HG03521 (cell line): ENCODE measurements around the gene MGMT.

Source experiments
- ATAC-seq: cut with Tn5 transposase; IDR thresholded peaks from one replicate; pipeline ENCODE4 v1.9.1; 2021; ENCODE audit warnings: mild to moderate bottlenecking, moderate library complexity; ENCODE audit not compliant: unreplicated experiment

MGMT gene

DNA sequence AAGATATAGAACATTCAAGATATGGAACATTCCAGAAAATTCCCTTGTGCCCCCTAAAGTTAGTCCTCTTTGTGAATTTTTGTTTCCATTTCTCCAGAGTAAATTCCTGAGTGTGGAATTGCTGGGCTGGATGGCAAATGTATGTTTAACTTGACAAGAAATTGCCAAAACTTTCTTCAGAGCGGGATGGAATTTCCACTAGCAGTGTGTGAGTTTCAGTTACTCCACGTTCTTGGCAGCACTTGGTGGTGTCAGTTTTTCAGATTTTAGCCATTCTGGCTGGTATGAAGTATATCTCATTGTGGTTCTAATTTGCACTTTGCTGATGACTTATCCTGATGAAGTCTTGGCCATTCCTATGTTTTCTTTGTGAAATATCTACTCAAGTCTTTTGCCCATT lies 71.2 kb downstream of the MGMT start:
- ATAC-seq: no peak

DNA sequence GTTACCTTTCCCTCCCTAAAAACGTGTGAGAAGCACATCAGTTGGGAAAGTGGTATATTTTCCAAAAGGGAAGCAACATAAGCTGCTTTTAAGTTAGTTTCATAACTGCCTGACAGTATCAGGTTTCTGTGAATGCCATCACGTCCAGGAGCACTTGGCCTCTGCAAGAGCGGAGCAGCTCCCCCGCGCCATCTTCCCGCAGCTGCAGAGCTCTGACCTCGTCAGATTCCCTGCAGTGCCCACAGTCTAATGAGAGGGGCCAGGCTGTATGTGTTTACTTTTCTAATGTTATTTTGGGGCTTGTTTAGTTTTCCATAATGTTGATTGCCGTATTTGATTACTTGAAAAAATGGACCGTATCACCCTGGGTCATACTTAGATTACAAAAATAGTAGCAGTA lies 74.2 kb downstream of the MGMT start:
- no peak for ATAC-seq

- ATAC-seq: no peak
Observed at GRCh38 chr10:129541748-129542487, 74.9 kb downstream of the MGMT start.

GRCh38 chr10:129542589-129542988 lies 75.5 kb downstream of the MGMT start:
- ATAC-seq: no peak

DNA sequence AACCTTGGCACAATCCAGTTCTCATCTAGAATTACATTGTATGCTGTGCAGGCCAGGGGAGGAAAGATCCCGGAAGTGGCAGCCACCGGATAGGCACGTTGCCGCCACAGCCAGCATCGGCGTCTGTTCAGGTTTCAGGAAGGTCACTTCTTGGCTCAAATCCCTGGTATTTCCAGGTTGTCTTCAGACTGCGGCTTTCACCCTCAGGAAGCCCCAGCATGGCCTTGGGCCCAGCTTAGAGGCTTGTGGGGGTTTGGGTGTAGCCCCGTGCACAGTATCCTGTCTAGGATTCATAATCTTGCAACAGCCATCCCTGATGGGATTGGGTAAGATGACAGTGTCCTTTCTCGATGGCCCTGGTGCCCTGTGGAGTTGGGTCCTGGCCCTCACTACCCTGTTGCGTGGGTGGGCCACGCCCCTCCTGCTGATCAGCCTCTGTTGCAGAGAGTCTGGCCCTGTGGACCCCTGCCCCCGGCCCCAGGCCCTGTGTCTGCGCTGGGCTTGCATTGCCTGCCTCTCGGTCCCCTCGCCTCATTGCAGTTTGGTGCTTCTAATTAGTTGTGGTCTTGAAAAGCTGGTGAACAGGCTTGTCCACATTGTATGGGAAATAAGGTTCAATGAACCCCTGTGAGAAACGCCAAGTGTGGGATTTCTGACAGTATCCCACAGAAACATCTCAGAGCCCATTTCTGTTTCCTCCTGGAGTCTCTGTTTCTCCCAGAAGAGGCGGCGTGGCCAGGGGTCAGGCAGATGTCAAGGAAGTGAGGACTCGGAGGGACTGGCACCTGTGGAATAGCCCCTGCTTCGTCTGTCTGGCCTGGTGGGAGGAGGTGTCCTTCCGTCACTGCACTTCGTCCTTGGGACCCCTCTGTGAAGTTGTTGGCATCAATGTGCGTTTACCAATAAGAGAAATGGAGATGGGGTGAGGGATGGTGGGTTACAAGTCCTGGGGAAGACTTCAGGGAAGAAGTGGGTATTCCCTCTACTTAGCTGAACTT lies 77.5 kb downstream of the MGMT start:
- ATAC-seq: no peak

DNA sequence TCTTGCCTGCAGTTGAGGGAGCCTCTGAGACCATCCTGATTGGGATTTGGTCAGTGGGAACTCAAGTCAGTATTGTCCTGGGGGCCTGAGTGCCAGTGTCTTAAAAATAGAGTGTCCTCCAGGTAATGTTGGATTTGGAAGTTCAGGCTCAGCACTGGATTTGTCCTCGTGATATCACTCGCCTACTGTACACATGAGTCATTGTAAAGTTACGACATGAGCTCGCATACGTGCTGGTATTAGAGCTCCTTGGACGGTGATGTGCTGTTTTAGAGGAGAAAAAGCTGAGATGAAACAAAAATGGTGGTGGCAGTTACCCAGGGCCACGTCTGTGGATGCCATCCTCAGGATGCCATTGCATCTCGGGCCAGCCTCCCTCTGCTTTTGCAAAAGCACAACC lies 78.2 kb downstream of the MGMT start:
- no peak for ATAC-seq

DNA sequence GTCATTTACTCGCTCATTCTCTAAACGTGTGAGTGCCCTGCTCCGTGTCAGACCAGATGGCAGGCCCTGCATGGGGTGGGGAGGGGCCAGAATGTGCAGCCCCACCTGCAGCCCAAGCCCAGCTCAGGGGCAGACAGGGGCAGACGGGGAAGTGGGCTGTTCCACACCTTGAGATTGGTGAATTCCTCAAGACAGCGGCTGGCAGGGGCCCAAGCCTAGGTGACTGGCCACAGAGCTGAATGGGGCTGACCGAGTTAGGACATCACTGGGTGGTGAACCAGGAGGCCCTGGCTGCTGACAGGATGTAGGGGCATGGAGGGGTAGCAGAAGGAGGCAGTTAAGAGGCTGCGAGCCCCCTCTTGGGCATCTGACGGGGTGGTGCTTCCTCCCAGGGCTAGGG lies 79.1 kb downstream of the MGMT start:
- ATAC-seq: no peak

- no peak for ATAC-seq
Observed at GRCh38 chr10:129547608-129548007, 80.6 kb downstream of the MGMT start.

DNA sequence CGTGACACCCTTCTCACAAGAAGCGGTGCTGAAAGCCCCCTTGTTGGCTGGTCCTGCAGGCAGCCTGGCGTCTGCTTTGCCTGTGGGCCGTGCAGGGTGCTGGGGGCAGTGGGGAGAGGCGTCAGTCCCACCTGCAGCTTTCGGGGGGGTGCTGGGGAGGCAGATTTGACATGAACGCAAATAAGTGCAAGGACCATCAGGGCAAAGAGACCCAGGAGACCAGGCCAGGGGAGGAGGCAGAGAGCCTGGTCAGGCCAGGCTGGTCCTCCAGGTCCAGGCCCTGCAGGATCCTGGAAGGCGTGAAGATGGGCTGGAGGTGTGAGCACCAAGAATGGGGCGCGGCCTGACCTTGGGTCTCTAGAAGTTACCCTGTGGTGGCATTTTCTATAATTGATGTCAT lies 81.6 kb downstream of the MGMT start:
- no peak for ATAC-seq

- ATAC-seq: no peak
Observed at GRCh38 chr10:129550076-129550475, 83.0 kb downstream of the MGMT start.

GRCh38 chr10:129550658-129551057 lies 83.6 kb downstream of the MGMT start:
- ATAC-seq: no peak

DNA sequence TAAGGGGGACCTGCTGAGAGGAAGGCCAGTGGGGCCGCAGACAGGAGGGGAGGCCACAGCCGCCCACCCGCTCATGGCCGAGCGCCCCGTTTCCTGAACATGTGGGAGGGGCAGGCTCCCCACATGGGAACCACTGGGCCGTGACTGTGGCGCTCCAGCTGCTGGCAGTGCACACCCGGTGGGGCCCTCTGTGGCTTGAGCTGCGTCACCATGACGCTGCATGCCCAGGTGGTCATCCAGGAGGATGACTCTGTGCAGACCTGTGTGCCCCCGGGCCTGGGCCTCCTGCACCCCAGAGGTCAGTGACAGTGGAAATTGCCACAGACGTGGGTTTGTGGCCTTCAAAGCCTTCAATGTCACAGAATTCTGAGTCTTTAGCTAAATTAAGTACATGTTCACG lies 85.1 kb downstream of the MGMT start:
- ATAC-seq: peak; percentile 81

DNA sequence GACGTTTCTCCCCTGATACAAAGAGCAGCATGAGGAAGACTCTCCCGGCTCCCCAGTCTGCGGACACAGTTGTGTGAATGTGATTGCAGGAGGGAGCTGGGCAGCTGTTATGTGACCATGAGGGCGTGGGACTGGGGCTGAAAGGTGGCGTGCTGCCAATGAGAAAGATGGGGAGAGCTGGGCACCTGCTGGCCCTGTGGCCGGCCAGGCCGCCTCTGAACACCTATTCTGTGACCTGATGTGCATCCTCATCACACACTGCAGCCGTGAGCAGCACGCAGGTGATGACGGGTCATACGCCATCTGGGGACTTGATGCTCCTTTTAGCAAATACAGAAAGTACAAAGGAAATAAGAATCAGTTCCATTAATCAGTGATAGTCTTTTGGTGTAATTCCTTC lies 86.9 kb downstream of the MGMT start:
- no peak for ATAC-seq

GRCh38 chr10:129556316-129556715 lies 89.3 kb downstream of the MGMT start:
- ATAC-seq: no peak

DNA sequence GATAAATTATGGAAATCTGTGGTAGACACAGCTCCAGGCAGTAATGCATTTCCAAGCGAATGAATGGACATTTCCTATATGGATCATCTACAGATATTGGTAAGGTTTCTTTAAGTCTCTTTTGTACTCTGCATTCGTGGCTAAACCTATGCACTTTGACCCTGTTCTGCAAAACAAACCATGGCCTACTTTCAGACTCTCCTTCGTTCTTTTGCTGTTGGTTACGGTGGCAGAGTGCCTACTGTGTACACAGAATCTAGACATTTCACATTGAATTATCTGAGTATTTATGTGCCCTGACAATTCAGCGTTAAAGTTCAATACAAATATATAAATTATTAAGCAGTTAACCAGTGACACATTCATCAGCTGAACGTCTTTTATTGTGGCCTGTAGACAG lies 93.3 kb downstream of the MGMT start:
- ATAC-seq: no peak

DNA sequence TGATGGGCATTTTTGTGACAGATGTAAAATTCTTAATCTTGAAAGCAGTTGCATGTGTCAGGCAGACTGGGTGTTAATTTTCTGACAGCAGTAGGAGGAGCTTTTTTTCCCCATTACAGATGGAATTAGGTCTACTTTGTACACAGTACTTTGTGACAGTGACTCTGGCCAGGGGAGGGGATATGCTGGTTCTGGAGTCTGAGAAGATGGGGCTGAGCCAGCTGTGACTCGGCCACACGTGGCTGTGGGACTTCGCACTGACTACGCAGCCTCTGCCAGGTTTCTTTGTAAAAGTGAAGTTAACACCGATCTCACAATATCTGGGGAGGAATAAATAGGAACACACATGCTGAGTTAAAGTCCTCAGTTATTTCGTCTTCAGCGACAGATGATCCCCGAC lies 95.4 kb downstream of the MGMT start:
- ATAC-seq: no peak

DNA sequence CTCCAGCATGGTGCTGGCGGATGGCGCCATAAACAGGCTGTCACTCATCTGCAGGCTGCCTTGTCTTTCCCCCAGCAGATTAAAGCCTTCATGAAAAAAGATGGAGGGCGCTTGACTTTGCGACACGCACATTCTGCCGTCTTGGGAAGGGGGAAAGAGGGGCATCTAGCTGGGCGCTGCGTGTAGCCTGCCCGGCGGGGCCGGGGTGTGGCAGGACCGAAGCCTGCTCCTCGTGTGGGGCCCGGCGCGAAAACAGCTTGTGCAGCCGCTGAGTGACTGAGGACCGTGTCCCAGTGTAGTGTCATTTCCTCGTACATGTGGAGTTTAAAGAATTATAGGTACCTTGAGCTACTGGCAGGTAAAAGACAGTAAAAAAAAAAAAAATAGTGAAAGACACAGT lies 97.9 kb downstream of the MGMT start:
- ATAC-seq: no peak

DNA sequence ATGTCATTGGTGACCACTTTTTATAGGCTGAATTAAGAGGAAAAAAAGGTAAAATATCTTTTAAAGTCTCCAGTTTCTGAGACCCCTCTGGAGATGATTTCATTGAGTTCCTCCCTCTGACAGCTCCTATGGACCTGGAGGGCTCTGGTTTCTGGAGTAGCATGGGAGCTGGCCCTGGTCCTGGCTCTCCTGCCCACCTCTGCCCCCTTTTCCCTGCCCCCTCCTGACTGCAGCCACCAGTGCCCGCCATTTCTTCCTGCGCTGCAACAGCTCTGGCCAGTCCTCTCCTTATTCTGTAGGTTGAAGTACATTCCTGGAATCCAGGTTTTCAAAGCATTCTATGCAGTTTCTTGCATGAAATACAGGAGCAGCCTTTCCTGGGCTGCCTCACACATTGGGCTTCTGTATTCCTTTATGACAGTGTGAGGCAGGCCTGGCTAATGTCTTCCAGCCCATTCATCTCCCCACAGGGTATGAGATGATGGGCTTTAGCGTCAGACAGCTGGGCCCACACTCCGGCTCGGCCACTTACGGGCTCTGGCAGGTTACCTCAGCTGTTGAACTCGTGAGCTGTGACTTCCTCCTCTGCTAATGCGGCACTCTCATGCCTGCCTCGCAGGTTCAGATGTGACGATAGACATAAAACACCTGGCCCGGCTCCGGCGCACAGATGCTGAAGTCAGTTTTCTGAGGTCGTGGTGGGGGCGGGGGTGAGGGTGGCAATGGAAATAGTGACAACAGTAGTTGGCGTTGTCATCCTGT lies 101.7 kb downstream of the MGMT start:
- no peak for ATAC-seq

DNA sequence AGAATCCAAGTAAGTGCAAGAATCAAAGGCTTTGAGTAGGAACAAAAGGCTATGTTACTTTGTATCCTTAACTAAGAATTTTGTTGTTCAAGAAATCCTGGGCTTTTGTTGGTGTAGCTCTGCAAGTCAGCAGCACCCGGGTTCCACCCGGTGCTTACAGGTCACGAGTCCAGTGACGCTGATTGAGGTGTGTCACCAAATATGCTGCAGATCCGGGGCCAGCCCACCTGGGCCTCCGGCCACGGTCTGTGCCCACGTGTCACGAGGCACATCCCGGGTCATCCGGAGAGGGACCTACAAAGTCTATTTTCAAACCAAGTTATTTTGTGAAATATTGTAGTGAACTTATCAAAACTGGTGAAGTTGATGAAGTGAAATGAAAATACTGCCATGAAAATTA lies 103.1 kb downstream of the MGMT start:
- no peak for ATAC-seq

- ATAC-seq: no peak
Observed at GRCh38 chr10:129579228-129579627, 112.2 kb downstream of the MGMT start.

DNA sequence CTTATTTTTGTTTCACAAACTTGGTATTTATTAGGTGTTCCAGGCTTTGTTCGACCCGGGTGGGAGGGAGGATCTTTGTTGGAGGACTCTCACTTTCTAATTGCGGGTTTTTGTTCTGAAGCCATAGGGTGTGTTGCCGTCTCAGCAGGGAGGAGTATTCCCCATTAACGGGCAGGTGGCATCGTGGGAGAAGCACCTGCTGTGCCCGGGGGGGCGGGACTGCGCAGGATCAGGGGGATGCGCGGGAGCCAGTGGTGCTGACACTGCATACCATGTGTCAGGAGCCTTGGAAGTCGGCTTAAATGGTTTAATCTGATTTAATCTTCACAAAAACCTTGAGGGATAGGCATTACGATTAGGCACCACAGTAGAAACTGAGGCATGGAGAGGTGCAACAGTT lies 113.0 kb downstream of the MGMT start:
- ATAC-seq: no peak
